Left hindlimb (tissue), 1 donor: Measurements from ENCODE around the gene CITED2.
"Not testable (repeated sequence)": the region's sequence is repeated elsewhere in the genome, so short reads cannot be mapped to it uniquely, and the experiment has no call there.

ENCODE experiments used
- DNase-seq: peaks from one replicate; pipeline ENCODE4 v3.0.0-alpha.2; 2018

Gene CITED2

DNA sequence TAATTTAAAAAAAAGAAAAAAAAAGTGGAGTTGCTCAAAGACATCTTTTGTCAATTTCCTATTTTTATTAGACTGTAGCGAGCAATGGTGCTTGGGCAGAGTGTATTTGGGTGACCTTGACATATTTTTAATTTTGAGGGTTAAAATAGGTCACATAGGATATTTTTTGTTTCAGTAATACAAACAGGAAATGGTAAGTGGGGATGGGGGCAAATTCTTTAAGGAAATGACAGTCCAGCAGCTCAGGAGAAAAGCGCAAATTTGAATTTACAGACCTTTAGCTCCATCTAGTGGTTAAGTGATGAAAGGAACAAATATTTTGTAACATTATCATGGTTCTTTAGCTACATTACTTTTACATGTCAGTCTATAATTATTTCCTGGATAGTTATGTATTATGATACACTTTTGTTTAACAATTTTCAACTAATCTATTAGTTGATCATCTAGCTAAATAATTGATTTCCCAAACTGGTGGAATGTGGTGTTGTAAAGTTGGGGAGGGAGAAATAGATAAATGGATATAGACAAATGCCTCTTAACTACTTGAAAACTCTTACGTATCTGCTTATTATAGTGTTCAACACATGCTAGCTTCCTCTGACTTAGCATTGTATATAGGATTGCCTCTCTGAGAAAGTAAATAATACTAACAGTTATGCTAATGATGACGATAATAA lies 10.0 kb downstream of the CITED2 start:
- DNase-seq, result no peak

DNA sequence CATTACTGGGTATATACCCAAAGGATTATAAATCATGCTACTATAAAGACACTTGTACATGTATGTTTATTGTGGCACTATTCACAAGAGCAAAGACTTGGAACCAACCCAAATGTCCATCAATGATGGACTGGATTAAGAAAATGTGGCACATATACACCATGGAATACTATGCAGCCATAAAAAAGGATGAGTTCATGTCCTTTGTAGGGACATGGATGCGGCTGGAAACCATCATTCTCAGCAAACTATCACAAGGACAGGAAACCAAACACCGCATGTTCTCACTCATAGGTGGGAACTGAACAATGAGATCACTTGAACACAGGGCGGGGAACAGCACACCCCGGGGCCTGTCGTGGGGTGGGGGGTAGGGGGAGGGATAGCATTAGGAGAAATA lies 10.7 kb downstream of the CITED2 start:
- not testable (repeated sequence) for DNase-seq

DNA sequence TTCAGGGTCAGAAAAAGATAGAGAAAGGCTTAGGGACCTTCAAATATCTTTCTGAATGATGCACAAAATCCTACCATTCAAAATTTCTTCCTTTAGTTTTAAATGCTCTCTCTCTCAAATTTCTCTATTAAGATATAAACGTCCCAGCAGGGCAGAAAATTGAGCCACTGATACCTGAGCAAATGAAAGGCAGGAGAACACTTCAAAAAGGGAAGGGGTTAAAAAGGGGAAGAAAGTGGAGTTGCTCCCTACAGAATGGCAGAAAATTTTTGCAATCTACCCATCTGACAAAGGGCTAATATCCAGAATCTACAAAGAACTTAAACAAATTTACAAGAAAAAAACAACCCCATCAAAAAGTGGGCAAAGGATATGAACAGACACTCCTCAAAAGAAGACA lies 11.3 kb downstream of the CITED2 start:
- not testable (repeated sequence) for DNase-seq

DNA sequence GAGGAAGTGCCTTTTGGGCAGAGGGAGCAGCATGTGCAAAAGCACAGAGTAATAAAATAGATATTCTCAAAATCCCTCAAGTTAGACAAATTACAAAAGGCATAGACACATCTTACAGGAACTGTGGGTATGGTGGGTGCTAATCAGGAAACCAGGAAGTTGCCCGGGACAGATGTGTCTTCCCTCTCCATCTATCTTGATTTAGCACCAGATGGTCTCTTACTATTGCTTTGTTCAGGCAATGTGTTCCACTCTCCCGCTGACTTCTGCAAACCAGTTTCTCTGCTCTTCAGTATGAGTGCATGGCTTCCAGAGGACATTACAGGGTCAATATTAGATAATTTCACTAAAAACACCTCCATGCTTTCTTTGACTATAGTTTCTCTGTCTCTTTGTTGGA lies 13.2 kb downstream of the CITED2 start:
- no peak for DNase-seq

DNA sequence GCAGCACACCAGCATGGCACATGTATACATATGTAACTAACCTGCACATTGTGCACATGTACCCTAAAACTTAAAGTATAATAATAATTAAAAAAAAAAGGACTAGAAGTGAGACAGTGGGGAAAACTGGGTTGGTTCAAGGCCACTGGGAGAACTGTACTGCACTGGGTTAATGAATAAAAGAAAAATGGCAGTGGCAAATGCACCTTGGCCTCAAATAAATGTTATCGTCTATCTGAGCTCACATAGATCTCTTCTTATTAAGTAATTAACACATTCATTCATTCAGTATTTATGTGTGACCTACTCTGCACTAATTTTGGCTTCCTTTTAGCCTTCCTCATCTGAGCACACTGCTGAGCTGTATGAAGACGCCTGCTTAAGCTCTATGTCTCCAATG lies 17.5 kb downstream of the CITED2 start:
- DNase-seq, result no peak

DNA sequence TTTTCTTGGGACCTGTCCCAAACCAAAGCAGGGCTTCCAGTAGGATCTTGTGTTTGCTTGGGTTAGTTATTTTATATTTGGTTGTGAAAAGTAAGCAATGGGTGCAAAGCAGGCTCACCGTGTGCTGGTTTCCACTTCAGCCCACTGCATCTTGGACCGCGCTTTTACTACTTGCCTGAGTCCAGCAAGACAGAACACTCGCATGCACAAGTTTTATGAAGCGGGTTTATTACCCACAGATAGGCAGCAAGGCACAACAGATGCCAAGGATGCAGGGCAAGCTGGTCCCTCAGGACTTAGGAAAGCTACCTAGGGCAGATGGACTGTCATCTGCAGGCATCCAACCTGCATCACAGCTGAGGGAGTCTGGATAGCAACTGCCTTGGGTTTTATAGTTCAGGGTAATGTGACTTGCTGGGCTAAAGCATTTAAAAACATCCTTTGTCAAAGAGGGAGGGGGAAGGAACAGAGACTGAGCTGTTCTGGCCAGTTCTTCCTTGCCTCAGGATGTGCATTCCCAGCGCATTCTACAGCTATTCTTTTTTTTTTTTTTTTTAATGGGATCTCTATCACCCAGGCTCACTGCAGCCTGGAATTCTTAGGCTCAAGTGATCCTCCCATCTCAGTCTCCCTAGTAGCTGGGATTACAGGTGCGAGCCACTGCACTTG lies 18.5 kb downstream of the CITED2 start:
- DNase-seq, result no peak

DNA sequence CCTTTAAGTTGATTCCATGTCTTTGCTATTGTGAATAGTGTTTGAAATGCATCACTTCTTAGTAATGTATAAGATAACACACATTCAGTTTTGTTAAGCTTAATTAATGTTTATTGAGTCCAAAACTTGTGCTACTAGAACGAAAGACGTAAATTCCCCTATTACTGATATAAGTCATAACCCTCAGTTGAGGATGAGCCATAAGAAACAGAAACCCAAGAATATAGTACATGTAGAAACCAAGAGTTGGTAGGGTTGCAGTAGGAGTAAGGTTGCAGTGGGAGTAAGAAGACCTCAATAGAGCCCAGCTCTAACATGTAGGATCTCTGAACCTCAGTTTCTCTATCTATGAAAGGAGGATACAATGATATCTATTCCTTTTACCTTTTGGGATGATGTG lies 19.3 kb downstream of the CITED2 start:
- no peak for DNase-seq

DNA sequence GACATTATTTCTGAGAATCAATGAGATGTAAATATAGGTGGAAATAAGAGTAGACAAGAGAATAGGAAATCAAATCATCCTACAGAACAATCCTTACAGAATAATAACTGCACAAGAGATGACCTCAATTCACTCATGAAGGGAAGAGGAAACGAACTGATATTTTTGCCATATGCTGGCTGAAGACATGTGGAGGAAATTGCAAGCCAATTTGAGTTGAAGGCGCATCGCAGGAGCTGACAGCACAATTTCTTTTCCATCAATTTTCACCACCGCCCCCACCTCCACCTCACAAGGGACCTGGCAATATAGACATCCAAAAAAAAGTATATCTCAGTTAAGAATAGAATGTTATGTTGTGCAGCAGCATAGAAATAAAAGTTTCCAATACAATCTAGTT lies 20.3 kb downstream of the CITED2 start:
- DNase-seq, result no peak

DNA sequence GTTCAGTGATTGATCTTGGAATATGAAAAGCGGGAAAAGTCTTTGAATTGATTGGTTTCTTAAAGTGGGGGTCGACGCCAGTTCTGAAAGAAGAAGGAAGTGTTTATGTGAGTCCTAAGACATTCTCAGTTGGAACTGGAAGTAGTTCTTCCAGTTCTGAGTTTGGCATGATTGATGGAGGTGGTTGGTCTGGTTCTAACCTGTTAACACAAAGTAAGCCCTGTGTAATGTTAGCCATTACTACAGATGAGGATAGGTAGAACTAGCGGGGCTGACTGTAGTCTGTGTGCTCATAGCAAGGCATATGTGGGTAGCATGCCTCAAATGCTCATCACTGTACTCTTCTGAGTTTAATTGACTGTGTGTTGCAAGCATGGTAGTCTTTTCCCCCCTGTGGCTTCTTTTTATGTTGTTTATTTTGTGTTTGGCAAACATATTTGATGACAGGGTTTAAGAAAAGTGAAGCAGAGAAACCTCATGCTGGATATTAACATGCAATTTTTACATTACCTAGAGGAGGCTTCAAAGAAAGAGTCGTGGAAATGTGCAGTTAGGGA lies 24.9 kb downstream of the CITED2 start:
- DNase-seq, result no peak

DNA sequence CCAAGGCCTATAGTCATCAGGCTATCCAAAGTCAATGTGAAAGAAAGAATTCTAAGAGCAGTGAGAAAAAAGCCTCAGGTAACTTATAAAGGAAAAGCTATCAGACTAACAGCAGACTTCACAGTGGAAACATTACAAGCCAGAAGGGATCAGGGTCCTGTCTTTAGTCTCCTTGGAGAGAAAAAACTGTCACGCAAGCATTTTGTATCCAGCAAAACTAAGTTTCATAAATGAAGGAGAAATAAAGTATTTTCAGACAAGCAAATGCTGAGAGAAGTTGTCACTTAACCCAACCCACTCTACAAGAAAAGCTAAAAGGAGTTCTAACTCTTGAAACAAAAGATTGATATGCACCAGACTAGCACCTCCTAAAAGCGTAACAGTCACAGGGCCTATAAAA lies 28.1 kb downstream of the CITED2 start:
- no peak for DNase-seq

DNA sequence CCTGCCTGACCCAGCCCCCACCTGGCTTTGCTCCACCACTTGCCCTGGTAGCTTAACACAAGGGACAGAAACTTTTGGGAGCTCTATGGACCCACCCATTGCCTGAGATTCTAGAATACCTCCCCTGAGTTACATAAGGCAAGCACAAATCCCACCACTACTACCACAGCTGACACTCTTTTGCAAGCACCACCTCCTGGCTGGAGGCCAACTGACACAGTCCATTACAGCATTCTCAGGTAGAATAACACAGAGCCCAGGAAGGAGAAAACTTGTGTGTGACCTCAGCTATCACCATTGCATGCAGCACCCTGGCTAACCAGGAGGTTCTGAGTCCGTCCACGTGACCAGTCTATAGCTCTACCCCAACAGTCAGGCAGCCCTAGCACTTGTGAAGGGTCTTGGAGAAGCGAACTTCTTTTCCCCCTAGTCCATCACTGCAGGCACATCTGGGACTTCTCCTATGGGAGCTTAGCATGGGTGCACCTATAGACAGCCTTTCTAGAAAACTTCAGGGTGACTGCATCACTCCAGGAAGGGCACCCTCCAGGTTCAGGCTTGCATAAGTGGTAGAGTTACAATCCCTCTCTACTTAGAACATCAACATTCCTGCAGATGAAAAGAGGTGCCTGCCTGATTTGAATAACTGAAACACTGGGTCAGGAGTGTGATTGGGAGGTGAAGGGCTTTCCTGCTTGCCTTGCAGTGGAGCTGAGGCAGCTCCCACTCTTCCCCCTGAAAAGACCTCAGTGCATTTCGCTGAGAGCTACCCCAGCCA lies 30.1 kb downstream of the CITED2 start:
- DNase-seq, result no peak

DNA sequence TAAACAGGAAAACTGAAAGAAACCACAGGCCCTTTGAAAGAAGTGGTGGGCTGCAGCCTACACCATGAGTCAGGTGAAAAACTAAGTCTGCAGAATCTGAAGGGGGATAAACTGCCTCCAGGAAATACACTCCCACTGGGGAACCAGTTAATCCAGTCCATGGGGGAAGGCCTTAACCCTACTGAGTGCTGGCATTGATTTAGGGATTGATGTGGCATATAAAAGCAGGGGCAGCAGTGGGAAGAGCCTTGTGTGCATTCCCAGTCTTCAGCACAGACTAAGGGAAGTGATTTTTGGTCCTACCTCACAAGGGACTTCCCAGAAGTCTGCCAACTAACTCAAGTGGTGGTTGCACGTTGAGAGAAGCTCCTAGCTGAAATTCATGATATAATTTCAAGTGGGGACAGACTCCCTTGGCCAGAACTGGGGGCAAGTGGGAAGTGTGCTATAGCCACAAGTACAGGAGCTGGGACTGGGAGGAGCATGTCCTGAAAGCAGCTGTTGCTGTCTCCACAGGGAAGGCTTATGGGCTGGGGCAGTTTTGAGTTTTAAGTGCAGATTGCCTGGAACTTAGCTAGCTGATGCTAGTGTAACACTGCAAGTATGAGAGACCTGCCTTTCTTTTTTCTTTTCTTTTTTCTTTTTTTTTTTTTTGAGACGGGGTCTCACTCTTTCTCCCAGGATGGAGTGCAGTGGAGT lies 31.2 kb downstream of the CITED2 start:
- no peak for DNase-seq

DNA sequence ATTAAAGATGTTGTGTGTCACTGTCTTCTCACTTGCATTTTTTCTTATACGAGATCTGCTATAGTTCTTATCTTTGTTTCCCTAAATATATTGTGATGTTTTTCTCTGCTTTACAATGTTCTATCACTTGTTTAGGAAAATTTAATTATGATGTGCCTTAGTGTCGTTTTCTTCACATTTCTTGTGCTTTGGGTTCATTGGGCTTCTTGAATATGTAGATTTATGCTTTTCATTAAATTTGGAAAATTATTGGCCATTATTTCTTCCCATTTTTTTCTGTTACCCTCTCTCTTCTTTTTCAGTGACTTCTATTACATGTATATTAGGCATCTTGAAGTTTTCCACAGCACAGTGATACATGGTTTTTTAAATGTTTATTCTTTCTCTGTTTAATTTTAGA lies 33.4 kb downstream of the CITED2 start:
- no peak for DNase-seq

DNA sequence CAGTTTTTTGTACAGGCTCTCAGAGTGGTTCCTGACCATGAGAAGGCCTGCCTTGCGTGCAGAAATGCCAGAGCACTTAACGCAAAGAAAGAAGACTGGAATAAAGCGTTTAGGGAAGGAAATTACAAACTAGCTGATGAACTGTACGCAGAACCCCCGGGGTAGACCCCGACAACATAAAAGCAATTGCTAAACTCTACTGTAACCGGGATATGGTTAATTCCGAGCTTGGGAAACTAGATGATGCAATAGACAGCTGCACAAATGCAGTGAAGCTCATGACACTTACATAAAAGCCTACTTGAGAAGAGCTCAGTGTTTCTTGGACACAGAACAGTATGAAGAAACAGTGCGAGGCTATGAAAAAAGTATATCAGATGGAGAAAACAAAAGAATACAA lies 35.7 kb downstream of the CITED2 start:
- DNase-seq, result no peak

DNA sequence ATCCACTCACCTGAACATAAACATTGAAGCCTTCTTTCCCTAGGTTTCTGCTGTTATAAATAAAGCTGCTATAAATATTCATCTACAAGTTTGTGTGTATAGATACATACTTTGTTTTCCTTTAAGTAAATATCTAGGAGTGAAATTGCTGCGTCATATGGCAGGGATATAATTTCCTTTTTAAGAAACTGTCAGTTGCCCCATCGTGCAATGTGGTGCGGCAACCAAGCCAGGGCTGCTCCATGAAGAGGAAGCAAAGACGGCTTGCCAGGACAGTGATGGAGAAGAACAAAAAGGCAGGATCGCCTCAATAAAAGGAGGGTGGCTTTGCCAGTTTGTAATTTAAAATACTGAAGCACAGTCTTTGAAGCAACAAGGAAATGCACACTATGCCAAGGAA lies 36.6 kb downstream of the CITED2 start:
- no peak for DNase-seq

DNA sequence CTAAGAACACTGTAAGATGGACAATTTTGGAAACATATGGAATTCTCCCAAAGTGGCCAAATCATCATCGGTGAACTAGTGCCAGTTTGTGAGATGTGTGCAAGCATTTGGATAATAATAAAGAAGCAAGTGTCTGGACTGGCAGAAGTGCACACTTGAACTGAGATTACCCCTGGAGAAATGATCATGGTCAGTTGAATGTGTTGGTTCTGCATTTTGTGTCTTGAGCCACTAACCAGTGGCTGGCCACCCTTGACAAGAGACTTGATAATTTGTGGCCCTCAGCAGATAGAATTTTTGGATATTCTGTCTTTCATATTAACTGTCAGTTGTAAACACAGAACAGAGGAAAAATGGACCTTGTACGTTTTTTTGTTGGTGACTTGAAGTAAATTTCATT lies 37.4 kb downstream of the CITED2 start:
- no peak for DNase-seq

DNA sequence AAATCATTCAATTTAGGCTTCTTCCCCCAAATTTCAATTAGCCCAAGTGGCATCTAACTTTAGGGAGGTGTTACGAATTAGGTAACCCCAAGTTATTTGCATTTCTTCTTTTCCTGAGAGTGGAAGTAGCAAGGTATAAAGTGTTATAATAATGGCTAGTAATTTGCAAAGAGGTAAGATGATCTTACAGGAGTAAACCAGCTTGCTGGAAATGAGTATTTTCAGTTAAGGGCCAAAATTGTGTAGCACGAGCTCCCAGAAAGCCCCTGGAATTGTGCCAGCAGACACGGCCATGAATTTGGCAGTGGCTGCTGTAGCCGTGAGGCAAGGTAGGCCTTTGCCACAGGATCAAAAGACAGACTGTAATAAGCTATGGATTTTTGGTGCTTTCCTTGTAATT lies 38.0 kb downstream of the CITED2 start:
- DNase-seq, result no peak

DNA sequence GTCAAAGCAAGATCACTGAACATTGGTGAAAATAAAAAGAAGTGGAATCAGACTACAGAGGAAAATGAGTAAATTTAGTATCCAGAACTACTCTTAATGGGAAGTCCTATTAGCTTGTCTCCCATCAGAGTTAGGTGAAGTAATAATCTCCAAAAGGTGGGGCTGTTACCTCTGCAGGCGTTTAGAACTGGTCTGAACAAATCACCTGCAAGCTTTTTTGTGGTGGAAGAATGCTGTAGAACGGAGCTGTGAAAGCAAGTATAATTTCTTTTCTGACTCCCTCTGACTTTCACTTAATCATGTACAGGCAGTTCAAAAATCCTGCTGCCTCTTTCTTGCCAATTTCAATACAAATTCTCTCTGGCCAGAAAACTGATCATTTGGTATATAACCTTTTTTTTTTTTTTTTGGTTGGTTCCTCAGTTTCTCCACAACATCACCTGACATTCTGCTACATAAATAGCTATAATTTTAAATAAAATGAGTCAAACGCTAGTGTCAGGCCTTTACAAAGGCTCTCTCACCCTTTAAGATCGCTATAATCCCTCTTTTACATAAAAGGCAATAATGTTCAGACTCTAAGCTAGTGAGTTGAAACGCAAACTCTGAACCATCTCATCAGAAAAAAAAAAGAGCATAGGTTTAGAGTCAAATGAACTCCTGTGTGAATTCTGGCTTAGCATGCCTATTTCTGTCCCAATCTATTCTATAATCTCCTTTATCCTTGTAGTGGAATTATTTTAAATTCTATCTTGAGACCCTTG lies 38.8 kb downstream of the CITED2 start:
- DNase-seq, result no peak

DNA sequence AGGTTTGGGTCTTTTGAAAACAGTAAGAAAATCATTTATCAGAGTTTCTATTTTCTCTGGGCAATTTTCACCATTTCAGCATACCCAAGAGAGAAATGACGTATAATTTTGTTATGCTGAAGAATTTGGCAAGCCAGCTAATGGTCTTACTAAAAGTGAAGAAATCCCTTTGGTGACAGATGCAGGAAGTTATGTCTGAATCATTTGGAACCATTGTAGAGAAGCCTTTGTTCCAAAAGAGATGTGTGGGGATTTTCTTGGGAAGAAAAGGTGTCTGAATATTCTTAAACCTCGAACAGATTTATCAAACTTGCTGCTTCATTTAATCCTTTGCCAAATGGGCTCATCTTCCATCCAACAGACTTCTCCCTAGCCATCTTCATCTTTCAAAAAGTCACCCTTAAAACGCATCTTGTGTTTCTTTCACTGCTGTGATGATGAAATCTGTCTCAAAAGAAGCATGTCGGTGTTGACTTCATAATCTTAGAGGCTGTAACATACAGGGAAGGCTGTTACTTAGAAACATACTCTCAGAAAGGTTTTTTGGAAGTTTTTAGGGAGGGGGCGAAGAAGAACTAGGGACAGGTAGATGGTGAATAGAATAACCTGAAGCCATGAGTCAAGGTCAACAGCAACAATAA lies 39.5 kb downstream of the CITED2 start:
- no peak for DNase-seq

DNA sequence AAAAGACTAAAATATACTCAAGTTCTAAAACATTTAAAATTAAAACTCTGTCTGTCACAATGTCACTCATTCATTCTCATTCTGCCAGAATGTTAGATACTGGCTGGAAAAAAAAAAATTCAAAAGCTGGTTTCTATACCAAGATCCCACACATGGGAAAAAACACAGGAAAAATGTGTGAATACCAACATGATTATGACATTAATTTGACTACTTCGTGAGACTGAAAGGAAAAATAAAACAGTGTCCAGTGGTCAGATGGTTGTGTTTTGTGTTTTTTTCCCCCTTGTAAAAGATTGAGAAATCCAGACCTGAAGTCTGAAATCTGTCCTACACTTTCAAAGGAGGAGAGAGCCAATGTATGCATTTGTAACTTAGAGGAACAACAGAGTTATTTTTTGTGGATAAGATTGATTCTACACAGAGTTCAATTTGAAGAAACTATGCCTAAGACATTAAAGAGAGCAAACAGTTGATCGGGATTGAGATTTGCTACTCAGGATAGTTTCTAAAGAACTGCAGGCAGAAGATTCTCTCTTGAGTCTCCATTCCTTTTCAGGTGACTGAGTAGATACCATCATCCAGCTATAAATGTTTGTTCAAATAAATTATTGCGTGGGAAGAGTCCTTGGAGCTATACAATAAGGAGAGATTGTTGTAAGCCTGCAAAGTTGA lies 43.5 kb downstream of the CITED2 start:
- DNase-seq, result no peak

DNA sequence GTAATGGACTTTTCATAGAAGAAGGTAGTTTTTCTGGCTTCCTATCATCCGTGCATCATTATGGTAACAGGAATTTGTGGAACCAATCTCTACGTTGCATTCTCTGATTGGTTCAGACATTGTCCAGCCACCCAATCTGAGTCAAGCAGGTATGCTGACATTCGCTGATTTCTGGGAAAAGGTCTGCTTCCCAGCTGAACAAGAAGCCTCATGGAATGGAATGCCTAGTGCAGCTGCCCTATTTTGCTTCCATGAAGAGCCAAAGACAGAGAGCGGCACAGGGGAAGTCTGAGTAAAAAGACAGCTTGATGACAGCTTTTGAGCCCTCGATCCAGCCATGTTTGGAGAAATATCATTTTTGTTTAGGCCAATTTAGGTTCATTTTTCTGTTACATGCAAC lies 44.1 kb downstream of the CITED2 start:
- no peak for DNase-seq
